Measurements from ENCODE around the gene FAM217A.
A peak's percentile ranks its signal among the peaks of the same experiment; 100 is the strongest.

Gene FAM217A

DNA sequence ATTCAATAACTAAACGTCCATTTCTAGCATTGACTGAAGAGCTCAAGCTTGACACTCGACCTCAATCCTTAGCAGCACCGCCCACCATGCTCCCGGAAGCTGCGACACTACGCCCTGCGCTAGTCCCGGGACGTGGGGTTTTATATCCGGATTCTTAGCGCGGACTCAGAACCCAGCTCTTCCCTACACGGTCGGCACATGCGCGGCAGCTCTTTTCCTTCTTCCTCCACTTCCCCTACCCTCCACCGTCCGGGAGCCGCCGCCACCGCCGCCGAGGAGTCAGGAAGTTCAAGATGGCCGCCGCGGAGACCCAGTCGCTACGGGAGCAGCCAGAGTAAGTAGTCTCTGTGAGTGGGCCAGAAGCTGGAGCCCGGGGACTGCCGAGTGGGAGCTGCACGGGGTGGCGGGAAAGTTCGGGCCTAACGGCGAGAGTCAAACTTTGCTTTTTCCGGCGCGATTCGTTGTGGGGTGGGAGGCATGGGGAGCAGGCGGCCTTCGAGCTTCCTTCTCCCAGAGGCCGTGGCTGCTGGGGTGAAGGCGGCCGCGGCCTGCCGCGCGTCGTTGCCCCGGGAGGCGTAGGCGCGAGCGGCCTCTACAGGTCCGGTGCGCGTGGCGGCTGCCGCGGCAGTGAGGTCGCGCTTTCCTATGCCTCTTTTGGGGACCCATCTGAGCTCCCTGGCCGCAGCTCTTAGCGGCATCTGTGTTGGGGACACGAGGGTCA, 57.6 kb downstream of the FAM217A start:
- peak; percentile 87 for DNase-seq (ENCODE audit: low spot score)

DNA sequence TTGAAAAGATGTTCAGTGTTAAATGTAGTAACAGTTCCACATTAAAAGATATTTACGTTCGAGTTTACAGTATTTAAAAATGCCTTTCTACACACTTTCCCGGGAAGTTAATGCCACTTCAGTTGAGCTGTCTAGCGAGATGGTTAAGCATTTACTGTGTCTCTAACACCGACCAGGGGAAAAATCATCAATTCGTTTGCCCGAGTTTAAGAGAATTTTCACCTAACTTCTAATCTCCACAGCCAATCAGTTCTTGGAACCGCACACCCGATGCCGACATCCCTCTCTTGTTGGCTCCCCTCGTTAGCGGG, 58.2 kb downstream of the FAM217A start:
- DNase-seq (ENCODE audit: low spot score), result no peak

GRCh38 chr6:4018924-4019236, 60.1 kb downstream of the FAM217A start:
- no peak for DNase-seq (ENCODE audit: low spot score)
